Activated gamma-delta T cell (primary cell): ENCODE measurements around the gene CCDC33.

Experiments used
- DNase-seq: peaks from one replicate; lab custom pipeline; 2025; lab: John Stamatoyannopoulos, UW

CCDC33 gene

GRCh38 chr15:74258456-74259291 lies 22.5 kb downstream of the CCDC33 start:
- DNase-seq: no peak

DNA sequence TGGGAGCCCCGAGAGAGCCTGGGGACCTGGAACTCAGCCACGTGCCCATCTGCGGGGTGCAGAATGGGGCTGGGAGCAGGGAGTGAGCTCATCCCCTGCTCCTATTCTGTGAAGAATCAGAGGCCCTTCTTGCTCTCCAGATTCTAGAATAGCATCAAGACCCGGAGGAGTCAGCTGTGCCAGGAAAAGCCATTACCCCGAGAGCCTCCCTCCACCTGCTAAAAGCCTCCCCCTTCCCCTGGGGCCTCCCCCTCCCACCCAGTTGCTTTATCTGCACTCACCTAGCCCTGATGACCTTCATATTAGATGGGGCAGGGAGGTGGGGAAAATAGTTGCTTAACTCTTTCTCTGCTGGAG lies 23.1 kb downstream of the CCDC33 start:
- DNase-seq: no peak

DNA sequence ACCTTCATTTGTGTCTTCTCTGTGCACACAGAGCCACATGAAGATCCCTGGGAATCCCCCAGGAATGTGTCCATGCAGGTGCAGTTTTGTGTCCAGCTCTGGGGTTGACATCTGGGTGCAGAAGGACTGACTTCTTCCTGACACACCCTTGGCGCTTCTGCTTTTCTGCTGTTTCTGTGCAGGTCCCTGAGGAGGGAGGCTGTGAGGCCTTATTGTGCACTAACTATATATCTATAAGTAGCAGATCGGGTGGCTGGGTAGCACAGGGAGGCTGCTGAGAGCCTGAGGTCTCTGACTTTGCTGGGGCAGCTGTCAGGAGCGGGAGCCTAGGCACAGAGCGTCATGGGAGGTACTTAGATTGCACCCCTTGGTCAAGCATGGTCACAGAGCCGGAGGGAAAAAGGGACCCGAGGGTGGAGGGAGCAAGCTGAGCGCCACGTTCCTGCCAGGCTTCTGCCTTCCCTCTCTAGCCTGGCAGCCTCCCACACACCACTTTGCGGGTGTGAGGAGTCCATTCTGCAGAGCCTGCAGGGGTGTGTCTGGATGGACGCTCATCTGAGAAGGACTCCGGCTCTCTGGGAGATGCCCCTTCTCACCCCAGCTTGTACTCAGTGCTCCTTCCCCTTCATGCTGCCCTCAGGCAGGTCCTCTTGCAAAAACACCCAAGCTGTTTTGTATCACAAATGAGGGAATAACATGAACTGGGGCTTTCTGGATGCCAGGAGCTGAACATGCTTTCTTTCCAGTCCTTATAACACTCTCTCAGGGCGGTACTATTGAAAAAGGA lies 23.9 kb downstream of the CCDC33 start:
- no peak for DNase-seq

DNA sequence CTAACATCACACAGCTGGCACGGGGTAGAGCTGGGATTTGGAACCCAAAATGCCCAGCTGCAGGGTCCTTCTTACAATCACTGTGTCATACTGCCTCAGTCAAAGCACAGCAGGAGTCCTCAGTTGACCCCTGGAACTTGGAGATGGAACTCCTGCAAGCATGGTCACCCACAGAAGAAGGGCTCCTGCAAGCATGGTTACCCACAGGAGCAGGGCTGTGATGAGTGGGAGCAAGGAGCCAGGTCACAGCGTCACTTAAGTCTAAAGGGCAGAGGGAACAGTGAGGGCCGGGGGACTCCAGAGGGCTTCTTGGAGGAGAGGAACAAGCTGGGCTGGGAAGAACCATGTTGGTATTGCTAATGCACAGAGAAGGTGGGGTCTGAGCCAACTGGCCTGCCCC lies 24.9 kb downstream of the CCDC33 start:
- no peak for DNase-seq

DNA sequence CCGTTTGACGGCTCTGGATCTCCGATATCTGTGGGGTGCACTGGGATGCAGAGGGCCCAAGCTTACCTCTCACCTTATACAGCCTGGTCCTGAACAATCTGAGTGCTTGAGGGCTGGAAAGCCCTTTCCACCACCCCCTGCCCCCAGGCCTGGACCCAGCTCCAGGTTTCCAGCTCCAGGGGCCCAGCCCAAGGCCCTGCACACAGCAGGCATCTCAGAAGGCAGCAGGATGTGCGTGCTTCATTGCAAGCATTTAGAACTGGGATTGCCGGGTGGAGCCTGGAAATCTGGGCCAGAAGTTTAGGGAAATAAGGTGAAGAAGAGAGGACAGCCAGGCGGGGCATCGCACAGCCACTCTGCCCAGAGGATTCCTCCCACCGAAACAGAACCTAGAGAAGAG lies 25.6 kb downstream of the CCDC33 start:
- no peak for DNase-seq

- no peak for DNase-seq
Observed at GRCh38 chr15:74262151-74262550, 26.0 kb downstream of the CCDC33 start.

GRCh38 chr15:74262625-74263024 lies 26.5 kb downstream of the CCDC33 start:
- no peak for DNase-seq

GRCh38 chr15:74263466-74263865 lies 27.3 kb downstream of the CCDC33 start:
- no peak for DNase-seq

DNA sequence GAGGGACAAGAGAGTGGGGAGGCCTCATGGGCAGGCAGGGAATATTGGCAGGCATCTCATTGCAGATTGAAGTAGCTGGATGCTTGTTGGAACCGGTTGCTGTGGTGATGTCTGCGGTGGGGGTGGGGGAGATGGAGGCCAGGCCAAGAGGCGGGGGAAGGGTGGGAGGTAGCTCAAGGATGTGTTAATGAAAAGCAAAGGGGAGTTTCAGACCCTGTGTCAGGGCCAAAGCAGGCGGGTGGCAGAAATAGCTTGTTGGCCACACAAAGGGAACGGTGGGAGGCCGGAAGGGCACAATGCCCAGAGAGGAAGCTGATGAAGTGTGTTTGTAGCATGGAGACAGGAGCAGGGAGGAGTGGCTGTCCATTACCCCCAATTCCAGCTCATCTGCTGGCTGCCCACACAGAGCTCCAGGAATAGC lies 28.0 kb downstream of the CCDC33 start:
- DNase-seq: no peak

DNA sequence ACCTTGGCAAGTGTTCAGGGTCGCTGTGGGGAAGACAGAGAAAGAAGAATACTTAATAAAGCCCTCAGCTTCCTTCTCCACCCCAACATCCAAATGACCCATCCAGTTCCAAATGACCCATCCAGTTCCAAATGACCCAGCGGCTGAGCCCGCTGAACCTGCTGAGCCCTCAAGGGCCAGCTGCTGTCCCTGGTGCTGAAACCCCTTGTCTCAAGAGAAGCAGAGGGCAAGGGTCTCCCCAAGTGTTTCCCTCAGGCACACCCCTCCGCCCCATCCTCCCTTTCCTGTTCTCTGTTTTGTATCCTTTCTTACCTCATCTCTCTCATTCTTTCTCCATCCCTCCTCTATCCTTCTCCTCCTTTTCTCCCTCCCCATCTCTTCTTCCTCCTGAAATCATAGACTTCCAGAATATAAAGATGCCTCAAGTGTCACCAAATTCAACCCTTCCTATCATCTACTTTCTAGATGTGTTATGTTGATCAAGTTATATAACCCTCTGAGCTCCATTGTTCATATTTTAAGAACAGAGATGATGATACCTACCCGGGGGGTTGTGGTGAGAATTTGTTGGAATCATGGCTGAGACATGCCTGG lies 29.0 kb downstream of the CCDC33 start:
- no peak for DNase-seq

DNA sequence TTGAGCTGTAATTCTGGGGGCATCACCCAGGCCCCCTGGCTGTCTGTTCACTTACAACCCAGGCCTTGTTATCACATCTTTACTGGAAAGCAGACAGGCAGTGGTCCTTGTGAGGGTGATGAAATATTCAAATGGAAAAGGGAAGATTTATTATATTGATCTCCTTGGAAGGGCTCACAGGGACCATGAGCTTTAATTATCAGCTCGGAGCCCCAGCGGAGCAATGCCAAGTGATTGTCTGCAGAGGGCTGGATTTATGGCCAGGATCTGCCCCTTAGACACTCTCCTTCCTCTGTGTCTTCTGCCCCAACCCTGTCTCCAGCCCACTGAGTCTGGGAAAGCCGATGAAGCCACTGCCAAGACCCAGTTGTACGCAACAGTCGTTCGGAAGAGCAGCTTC lies 31.9 kb downstream of the CCDC33 start:
- no peak for DNase-seq

GRCh38 chr15:74269362-74270035 lies 33.4 kb downstream of the CCDC33 start:
- no peak for DNase-seq

GRCh38 chr15:74270155-74270554 lies 34.0 kb downstream of the CCDC33 start:
- DNase-seq: no peak

DNA sequence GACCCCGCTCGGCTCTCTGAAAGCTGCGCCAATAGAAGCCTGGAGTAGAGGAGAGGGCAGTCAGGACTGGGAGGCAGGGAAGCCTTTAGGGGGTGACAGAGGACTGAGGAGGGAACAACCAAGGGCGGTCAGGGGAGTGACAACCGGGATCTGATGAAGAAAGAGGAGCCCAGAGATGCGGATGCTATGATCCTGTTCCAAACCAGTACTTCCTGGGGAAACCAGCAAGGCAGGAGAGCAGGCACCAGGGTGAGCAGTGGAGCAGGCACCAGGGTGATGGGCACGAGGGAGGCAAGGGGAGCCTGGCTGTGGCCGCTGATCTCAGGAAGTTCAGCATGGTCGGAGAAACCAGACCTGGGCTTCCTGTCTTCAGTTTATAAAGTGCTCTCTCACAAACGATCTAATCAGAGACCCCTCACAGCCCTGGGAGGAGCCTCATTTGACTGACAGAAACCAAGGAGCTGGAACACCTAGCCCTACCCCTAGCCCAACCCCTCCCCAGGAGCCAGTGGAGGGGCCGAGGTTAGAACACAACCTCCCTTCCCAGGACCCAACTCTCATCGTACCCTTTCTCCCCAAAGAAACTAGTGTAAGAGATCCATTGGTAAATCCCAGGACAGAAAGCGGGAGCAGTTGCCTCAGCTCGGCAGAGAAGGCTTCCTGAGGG lies 34.9 kb downstream of the CCDC33 start:
- no peak for DNase-seq

DNA sequence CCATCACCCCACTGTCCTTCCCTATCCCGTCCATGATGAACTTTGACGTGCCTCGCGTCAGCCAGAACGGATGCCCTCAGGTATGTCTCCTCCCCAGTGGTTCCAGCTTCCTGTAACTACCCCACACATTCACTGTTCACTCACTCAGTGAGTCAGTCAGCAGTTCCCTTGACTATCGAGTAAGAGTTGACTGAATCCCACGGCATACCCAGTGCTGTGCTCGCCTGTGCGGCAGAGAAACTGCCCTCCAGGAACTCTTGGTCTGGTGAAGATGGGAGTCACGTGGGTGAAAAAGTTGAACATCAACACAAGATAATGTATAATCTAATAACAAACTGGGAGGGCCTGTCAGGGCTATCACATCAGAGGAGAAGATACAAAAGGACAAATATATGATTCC lies 36.7 kb downstream of the CCDC33 start:
- DNase-seq: no peak

- no peak for DNase-seq
Observed at GRCh38 chr15:74274470-74275038, 38.4 kb downstream of the CCDC33 start.

DNA sequence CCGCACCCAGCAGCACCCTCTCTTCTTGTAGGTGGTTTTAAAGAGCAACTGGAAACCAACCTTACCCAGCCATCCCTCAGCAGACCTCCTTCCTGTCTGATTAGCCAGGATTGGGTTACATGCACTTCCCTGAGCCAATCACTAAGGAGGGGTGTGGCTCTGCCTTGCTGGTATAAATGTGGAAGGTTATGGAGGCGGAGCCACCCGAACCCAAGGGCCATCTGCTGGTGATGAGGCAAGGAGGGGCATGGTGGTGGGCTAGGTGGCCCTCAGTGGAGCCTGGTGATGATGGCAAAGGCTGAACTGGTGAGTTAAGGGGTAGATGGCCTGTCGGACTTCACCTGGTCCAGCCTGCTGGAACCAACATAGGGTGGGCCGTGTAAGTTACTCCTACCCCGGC lies 39.8 kb downstream of the CCDC33 start:
- no peak for DNase-seq

DNA sequence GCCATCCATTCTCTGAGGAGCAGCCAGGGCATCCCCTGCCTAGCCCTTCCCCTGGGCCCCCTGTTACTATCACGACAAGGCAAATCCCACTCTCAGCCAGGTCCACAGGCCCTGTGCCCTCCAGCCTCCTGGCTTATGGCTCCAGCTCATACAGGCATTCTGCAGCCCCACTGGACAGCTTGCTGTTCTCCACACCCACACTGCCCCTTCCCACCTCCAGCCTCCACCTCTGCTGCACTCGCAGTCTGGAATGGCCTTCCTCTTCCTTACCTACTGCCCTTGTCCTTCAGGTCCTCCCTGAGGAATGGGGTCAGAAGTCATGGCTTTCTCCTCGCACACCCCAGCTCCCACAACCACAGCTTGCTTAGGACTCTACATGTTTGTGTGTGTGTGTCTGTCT lies 40.4 kb downstream of the CCDC33 start:
- DNase-seq: no peak

- no peak for DNase-seq
Observed at GRCh38 chr15:74277242-74277810, 41.2 kb downstream of the CCDC33 start.

DNA sequence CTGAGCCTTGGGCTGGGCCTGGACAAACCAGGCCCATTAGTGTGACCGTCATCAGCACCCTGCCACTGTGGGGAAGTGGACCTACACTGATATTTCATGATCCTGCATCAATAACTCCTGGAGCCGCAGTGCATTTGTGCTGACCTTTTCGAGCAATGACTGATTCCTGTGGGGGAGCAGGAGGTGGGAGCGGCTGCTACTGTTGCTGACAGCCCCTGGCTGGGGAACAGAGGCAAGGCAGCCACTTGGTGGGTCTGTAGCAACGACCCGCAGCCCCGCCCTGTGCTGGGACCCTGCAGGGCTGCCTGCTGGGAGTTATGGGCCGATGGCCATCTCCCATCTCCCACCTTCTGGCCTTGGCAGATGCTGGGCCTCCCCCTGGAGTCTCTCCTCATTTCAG lies 42.1 kb downstream of the CCDC33 start:
- no peak for DNase-seq
